B cell (primary cell): Measurements from ENCODE around the gene C12orf75. TPM values are rescaled to one million over a fixed set of nuclear protein-coding genes. Genes with fewer than 3 reads are reported as not detected.

Source experiments
- ATAC-seq: fragments of 200-7000 bp; cut with Tn5 transposase; one replicate; pipeline ENCODE4 v1.10.0; 2021; ENCODE audit warnings: low read depth, mild to moderate bottlenecking, moderate number of reproducible peaks, moderate library complexity
- CTCF ChIA-PET: fragments of 350-600 bp; sonication (Branson Sonifier 250); formaldehyde crosslinking; loops from one replicate; lab custom pipeline; 2021; ENCODE audit warnings: antibody characterized with exemption, inconsistent platforms; lab: Charles Lee
- POLR2A ChIA-PET: fragments of 350-600 bp; sonication (Branson Sonifier 250); formaldehyde crosslinking; loops from one replicate; lab custom pipeline; 2021; ENCODE audit warnings: antibody characterized with exemption; lab: Charles Lee
- DNase-seq: peaks from one replicate; pipeline ENCODE4 v3.0.0; 2013
- H2AFZ ChIP-seq: 2 replicates; pipeline ENCODE4 v1.6.1; 2012; ENCODE audit warnings: mild to moderate bottlenecking, low read depth, low read length; ENCODE audit not compliant: insufficient read depth, poor library complexity, severe bottlenecking
- H3K27ac ChIP-seq, 2 donors: 1 replicate in 1 of 2; 2 replicates in 1 of 2; pipeline ENCODE4 v1.5.1; 2012 to 2013; ENCODE audit warnings: low read length in 2 of 2, mild to moderate bottlenecking in 2 of 2, moderate library complexity in 1 of 2
- H3K27me3 ChIP-seq, 4 experiments: fragments of 200-600 bp in 1 of 4; sonication (generic) in 1 of 4; replicated peaks in 1 of 4; 1 replicate in 2 of 4; 2 replicates in 2 of 4; pipeline versions ENCODE4 v1.6.1 to v1.7.0; 2013 to 2016; ENCODE audit warnings: low read length in 3 of 4, mild to moderate bottlenecking in 2 of 4, mixed read lengths in 1 of 4, moderate library complexity in 1 of 4; ENCODE audit not compliant: insufficient read depth in 4 of 4, control insufficient read depth in 3 of 4; ENCODE audit errors: control extremely low read depth in 1 of 4
- H3K36me3 ChIP-seq, 2 experiments: replicated peaks in 1 of 2; 1 replicate in 1 of 2; 2 replicates in 1 of 2; pipeline versions ENCODE4 v1.6.1 to v1.7.1; 2013; ENCODE audit warnings: low read length in 1 of 2; ENCODE audit not compliant: insufficient read depth in 2 of 2, control insufficient read depth in 1 of 2; ENCODE audit errors: control extremely low read depth in 1 of 2, extremely low read depth in 1 of 2
- H3K4me1 ChIP-seq, 2 donors: fragments of 200-600 bp in 1 of 2; sonication (generic) in 1 of 2; 1 replicate in 1 of 2; 2 replicates in 1 of 2; pipeline versions ENCODE4 v1.5.1 to v1.6.1; 2013 to 2017; ENCODE audit warnings: low read length in 2 of 2; ENCODE audit not compliant: control insufficient read depth in 2 of 2, insufficient read depth in 2 of 2
- H3K4me2 ChIP-seq: replicated peaks from 2 replicates; pipeline ENCODE3; 2012; ENCODE audit warnings: mild to moderate bottlenecking, low read depth, low read length; ENCODE audit not compliant: poor library complexity, severe bottlenecking
- H3K4me3 ChIP-seq, 5 experiments: fragments of 200-600 bp in 1 of 5; sonication (generic) in 1 of 5; 1 replicate in 3 of 5; 2 replicates in 2 of 5; pipeline versions ENCODE4 v1.5.1 to v1.7.0; 2011 to 2016; ENCODE audit warnings: low read length in 4 of 5, mild to moderate bottlenecking in 4 of 5, low read depth in 2 of 5, control low read depth in 1 of 5, moderate library complexity in 1 of 5; ENCODE audit not compliant: insufficient read depth in 1 of 5; ENCODE audit errors: control extremely low read depth in 1 of 5, extremely low read depth in 1 of 5
- H3K79me2 ChIP-seq: fragments of 200-600 bp; sonication (generic); one replicate; pipeline ENCODE4 v1.6.0; 2016; ENCODE audit warnings: low read length; ENCODE audit not compliant: control insufficient read depth, insufficient read depth
- H3K9ac ChIP-seq: fragments of 200-600 bp; sonication (generic); 2 replicates; pipeline ENCODE4 v1.6.1; 2017; ENCODE audit warnings: mild to moderate bottlenecking, low read length, moderate library complexity
- H3K9me3 ChIP-seq, 3 donors: one replicate each; pipeline versions ENCODE4 v1.6.1 to v1.7.1; 2013; ENCODE audit warnings: low read length in 2 of 3; ENCODE audit not compliant: control insufficient read depth in 2 of 3, insufficient read depth in 1 of 3; ENCODE audit errors: control extremely low read depth in 1 of 3
- H4K20me1 ChIP-seq: 2 replicates; pipeline ENCODE4 v1.6.0; 2012; ENCODE audit warnings: mild to moderate bottlenecking, low read length; ENCODE audit not compliant: insufficient read depth, control insufficient read depth, poor library complexity, severe bottlenecking
- H3K27ac Mint-ChIP-seq: one replicate; pipeline ENCODE4 v1.8.0; 2021; ENCODE audit warnings: mixed read lengths
- H3K27me3 Mint-ChIP-seq: one replicate; pipeline ENCODE4 v1.8.0; 2021; ENCODE audit warnings: mixed read lengths
- H3K4me1 Mint-ChIP-seq: one replicate; pipeline ENCODE4 v1.8.0; 2021; ENCODE audit warnings: mixed read lengths
- H3K4me3 Mint-ChIP-seq: one replicate; pipeline ENCODE4 v1.8.0; 2021; ENCODE audit warnings: mixed read lengths
- H3K9me3 Mint-ChIP-seq: one replicate; pipeline ENCODE4 v1.8.0; 2022; ENCODE audit warnings: mixed read lengths; ENCODE audit not compliant: insufficient read depth
- EZH2 ChIP-seq: IDR thresholded peaks from 2 replicates; pipeline ENCODE4 v1.6.1; 2012; ENCODE audit warnings: borderline replicate concordance, low read depth, mild to moderate bottlenecking, moderate library complexity, low read length; ENCODE audit not compliant: insufficient read depth, poor library complexity, severe bottlenecking
- WGBS: methylation state at CpG from one replicate; pipeline ENCODE4 v1.1.5; 2013; ENCODE audit warnings: missing lambda C conversion rate; ENCODE audit not compliant: insufficient coverage; 5-methylcytosine and 5-hydroxymethylcytosine counted together
- intact Hi-C: fragments of 100-400 bp; cut with micrococcal nuclease; formaldehyde crosslinking; loops from one replicate; pipeline ENCODE4 v1.10.0; 2022
- polyA plus RNA-seq: library from polyadenylated mRNA; depleted of rRNA; stranded (reverse); fragments of >200 nt; gene quantifications from 2 replicates; pipeline ENCODE4 v1.2.3, GENCODE V29; 2012
- total RNA-seq, 2 donors: library from RNA; stranded (reverse); fragments of 120-200 nt in 1 of 2; gene quantifications; 1 replicate in 1 of 2; 2 replicates in 1 of 2; pipeline versions ENCODE4 v1.2.3 to v1.2.4, GENCODE V29; 2013 to 2022
- TF ChIP-seq, protein P1 (sequence below): fragments of 200-600 bp; IDR thresholded peaks from one replicate; pipeline ENCODE4 v1.8.0; 2022; ENCODE audit warnings: antibody characterized with exemption, mild to moderate bottlenecking

The C12orf75 gene
- total and polyA plus RNA-seq, 2 donors (not counting 1 experiment from before 2014, with no cell fraction given) = 8.5 to 12.9 TPM

DNA sequence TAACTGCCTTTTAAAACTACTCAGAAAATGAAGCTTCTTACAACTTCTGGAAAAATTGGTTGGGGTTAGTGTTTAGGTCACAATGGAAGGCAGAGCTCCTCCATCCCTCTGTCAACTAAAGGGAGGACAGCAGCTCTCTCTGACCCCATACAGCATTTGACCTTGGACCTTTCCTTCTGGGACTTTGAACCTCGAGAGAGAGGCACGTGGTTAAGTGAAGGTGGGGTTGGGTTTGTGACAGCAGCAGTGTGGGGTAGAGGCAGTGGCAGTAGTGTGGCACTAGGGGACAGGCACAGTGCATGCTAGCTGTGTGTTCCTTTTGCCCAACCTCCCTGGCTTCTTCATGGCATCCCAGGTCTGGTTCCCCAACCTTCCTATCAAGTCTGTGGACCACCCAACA is 9.4 kb upstream of the C12orf75 start:
- POLR2A ChIA-PET = interaction anchor here (0.5 kb wide), 1 partner anchor 146 kb away, joined by 6 read pairs; no protein-coding TSS in a partner anchor
- no peak for ATAC-seq

DNA sequence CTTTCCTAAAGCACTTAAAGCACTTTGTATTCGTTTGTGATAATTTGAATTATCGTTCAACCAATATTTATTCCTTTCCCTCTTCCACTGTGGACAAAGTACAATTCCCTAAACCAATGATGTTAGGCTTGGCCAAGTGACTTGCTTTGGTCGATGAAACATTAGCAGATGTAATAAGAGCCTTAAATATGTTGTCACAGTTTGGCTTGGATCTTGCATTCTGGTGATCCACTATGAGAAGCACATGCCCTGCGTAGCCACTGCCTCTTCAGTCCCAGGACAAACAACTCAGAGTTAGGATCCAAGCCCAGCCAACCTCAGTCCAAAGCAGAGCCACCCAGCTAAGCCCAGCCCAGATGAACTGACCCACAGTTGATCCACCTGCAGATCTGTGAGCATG is 8.4 kb upstream of the C12orf75 start:
- TF ChIP-seq, protein P1, sequence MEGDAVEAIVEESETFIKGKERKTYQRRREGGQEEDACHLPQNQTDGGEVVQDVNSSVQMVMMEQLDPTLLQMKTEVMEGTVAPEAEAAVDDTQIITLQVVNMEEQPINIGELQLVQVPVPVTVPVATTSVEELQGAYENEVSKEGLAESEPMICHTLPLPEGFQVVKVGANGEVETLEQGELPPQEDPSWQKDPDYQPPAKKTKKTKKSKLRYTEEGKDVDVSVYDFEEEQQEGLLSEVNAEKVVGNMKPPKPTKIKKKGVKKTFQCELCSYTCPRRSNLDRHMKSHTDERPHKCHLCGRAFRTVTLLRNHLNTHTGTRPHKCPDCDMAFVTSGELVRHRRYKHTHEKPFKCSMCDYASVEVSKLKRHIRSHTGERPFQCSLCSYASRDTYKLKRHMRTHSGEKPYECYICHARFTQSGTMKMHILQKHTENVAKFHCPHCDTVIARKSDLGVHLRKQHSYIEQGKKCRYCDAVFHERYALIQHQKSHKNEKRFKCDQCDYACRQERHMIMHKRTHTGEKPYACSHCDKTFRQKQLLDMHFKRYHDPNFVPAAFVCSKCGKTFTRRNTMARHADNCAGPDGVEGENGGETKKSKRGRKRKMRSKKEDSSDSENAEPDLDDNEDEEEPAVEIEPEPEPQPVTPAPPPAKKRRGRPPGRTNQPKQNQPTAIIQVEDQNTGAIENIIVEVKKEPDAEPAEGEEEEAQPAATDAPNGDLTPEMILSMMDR = no peak
- no peak for TF ChIP-seq EZH2
- no peaks in the 10 kb centered on the region for H3K27me3 ChIP-seq
- H3K27me3 Mint-ChIP-seq = no peaks in the 10 kb centered on the region
- H3K27ac ChIP-seq = no peak overlapping the region
- H3K9ac ChIP-seq = no peak overlapping the region
- H3K4me1 Mint-ChIP-seq = peaks cover 3% of the 10 kb centered on the region
- H3K9me3 Mint-ChIP-seq = no peaks in the 10 kb centered on the region
- H3K36me3 ChIP-seq = no peaks in the 10 kb centered on the region
- no peak for ATAC-seq
- no peak overlapping the region for H3K4me3 ChIP-seq
- no peak overlapping the region for H3K4me2 ChIP-seq
- H3K9me3 ChIP-seq = no peaks in the 10 kb centered on the region
- ChIA-PET POLR2A (no interaction called here), CTCF (no interaction called here)
- no peaks in the 10 kb centered on the region for H4K20me1 ChIP-seq
- no peaks in the 10 kb centered on the region for H3K79me2 ChIP-seq
- H3K27ac Mint-ChIP-seq = no peak overlapping the region
- no peak overlapping the region for H3K4me3 Mint-ChIP-seq
- intact Hi-C loops = no loop called here
- 100% methylated on average over 1 of the region's 4 CpGs for WGBS
- no peak for DNase-seq
- no peak overlapping the region for H2AFZ ChIP-seq
- H3K4me1 ChIP-seq = peaks cover under 1 to 1% of the 10 kb centered on the region in 2 donors

More for the DNA sequence above, 9.4 kb upstream of the C12orf75 start:
- no peak for DNase-seq
- intact Hi-C loops = loop anchor here (2.0 kb wide), 1 partner anchor 62 kb away; no protein-coding TSS in a partner anchor
- Histone ChIP-seq H3K4me1 (no peaks in the 10 kb centered on the region), H3K79me2 (no peaks in the 10 kb centered on the region), H2AFZ (no peak overlapping the region), H3K27ac (no peak overlapping the region), H3K36me3 (no peaks in the 10 kb centered on the region), H4K20me1 (no peaks in the 10 kb centered on the region), H3K4me3 (no peak overlapping the region), H3K4me2 (no peak overlapping the region), H3K9ac (no peak overlapping the region), H3K27me3 (no peaks in the 10 kb centered on the region), H3K9me3 (no peaks in the 10 kb centered on the region)
- no CpG with 5 or more reads among the region's 2 CpGs for WGBS
- Mint-ChIP-seq H3K27ac (no peak overlapping the region), H3K4me1 (no peaks in the 10 kb centered on the region), H3K4me3 (no peak overlapping the region), H3K27me3 (no peaks in the 10 kb centered on the region), H3K9me3 (no peaks in the 10 kb centered on the region)
- no peak for TF ChIP-seq EZH2
- TF ChIP-seq, protein P1 = no peak
- CTCF ChIA-PET = interaction anchor here (1.0 to 2.1 kb wide), 2 partner anchors 9 to 62 kb away, joined by 3 to 8 read pairs; partner anchors contain the start of gene C12orf75
